K562 (cell line): ENCODE results near the gene STAP1. TPM values are rescaled to one million over a fixed set of nuclear protein-coding genes. Genes with fewer than 3 reads are reported as not detected.

Experiments used
- CBX3 ChIP-seq, 2 experiments: IDR thresholded peaks; 1 replicate in 1 of 2; 2 replicates in 1 of 2; pipeline ENCODE4 v1.6.1; 2012; ENCODE audit warnings: inconsistent platforms in 2 of 2, low read length in 2 of 2, borderline replicate concordance in 1 of 2, control low read depth in 1 of 2
- FIP1L1 ChIP-seq: fragments of 200-400 bp; formaldehyde crosslinking; IDR thresholded peaks from 2 replicates; pipeline ENCODE4 v1.6.1; 2018; ENCODE audit warnings: mild to moderate bottlenecking, low read depth, low read length; ENCODE audit not compliant: poor library complexity, severe bottlenecking
- FUS ChIP-seq: fragments of 200-400 bp; formaldehyde crosslinking; optimal IDR thresholded peaks from 2 replicates; pipeline ENCODE3; 2017; ENCODE audit warnings: low read depth, low read length
- HIVEP1 ChIP-seq: fragments of 250-450 bp; sonication (Bioruptor Pico); IDR thresholded peaks from 2 replicates; pipeline ENCODE4 v1.4.0; 2020; ENCODE audit warnings: mild to moderate bottlenecking
- HMG20B ChIP-seq: fragments of 250-450 bp; sonication (Bioruptor Pico); IDR thresholded peaks from 2 replicates; pipeline ENCODE4 v1.5.0; 2021; ENCODE audit warnings: mild to moderate bottlenecking
- HNRNPUL1 ChIP-seq: fragments of 200-400 bp; formaldehyde crosslinking; IDR thresholded peaks from 2 replicates; pipeline ENCODE4 v1.6.1; 2017; ENCODE audit warnings: low read length
- MAFF ChIP-seq: IDR thresholded peaks from 2 replicates; pipeline ENCODE4 v1.6.1; 2012; ENCODE audit warnings: low read length, improper control_type of control experiment
- NCOA2 ChIP-seq, 2 experiments: fragments of 450-650 bp; IDR thresholded peaks; 2 replicates each; pipeline ENCODE4 v1.6.1; 2018; ENCODE audit warnings: mild to moderate bottlenecking in 2 of 2, moderate library complexity in 1 of 2; ENCODE audit not compliant: partially characterized antibody in 2 of 2
- PHF8 ChIP-seq: fragments of 200-600 bp; sonication (generic); IDR thresholded peaks from 2 replicates; pipeline ENCODE4 v1.6.1; 2012; ENCODE audit warnings: mixed run types, mild to moderate bottlenecking, inconsistent platforms, low read length, moderate library complexity, borderline replicate concordance
- SRSF3 ChIP-seq: fragments of 200-400 bp; formaldehyde crosslinking; IDR thresholded peaks from 2 replicates; pipeline ENCODE4 v1.6.1; 2016; ENCODE audit warnings: mild to moderate bottlenecking, low read length, moderate library complexity; ENCODE audit not compliant: insufficient read depth
- THRA ChIP-seq: fragments of 450-650 bp; IDR thresholded peaks from 2 replicates; pipeline ENCODE4 v1.6.1; 2017; ENCODE audit warnings: mild to moderate bottlenecking, moderate library complexity
- XRCC4 ChIP-seq: IDR thresholded peaks from one replicate; pipeline ENCODE4 v1.6.1; 2011; ENCODE audit not compliant: insufficient read depth, insufficient read length; ENCODE audit errors: extremely low read depth
- ZNF175 ChIP-seq: fragments of 200-800 bp; sonication (Bioruptor generic); IDR thresholded peaks from 2 replicates; pipeline ENCODE4 v1.6.1; 2016; ENCODE audit warnings: low read depth, mild to moderate bottlenecking, missing genetic modification characterization, missing compliant biosample characterization
- ZNF239 ChIP-seq: fragments of 250-450 bp; sonication (Bioruptor Pico); IDR thresholded peaks from 2 replicates; pipeline ENCODE4 v1.4.0; 2020; ENCODE audit warnings: mild to moderate bottlenecking
- polyA plus RNA-seq, 8 experiments: library from polyadenylated mRNA; depleted of rRNA in 4 of 8; stranded (reverse) in 5 of 8; unstranded in 3 of 8; fragments of >200 nt; fragmentation: Nextera tagmentation in 2 of 8; fragmentation: Illumina TruSeq in 1 of 8; extraction: Ambion mirVana in 2 of 8; extraction: Trizol in 1 of 8; gene quantifications; 2 replicates each; pipeline versions ENCODE4 v1.2.1 to v1.2.3, GENCODE V29; 2011 to 2014; ENCODE audit warnings: inconsistent platforms in 1 of 8, missing spikeins in 1 of 8
- total RNA-seq, 7 experiments: library from RNA; depleted of rRNA in 6 of 7; stranded (reverse); fragments of >200 nt in 6 of 7; fragmentation: Illumina TruSeq in 2 of 7; extraction: Trizol in 2 of 7; gene quantifications; 2 replicates each; pipeline versions ENCODE4 v1.2.1 to v1.2.3, GENCODE V29; 2011 to 2021; ENCODE audit warnings: low replicate concordance in 1 of 7
- TF ChIP-seq, protein P1 (sequence below), 2 experiments: fragments of 450-650 bp; IDR thresholded peaks; 2 replicates each; pipeline ENCODE4 v1.6.1; 2018; ENCODE audit warnings: mild to moderate bottlenecking in 2 of 2, low read depth in 1 of 2; ENCODE audit not compliant: partially characterized antibody in 2 of 2
- TF ChIP-seq, protein P2 (sequence below): fragments of 450-650 bp; formaldehyde crosslinking; conservative IDR thresholded peaks from 2 replicates; pipeline ENCODE4 v1.4.0; 2022; ENCODE audit warnings: mild to moderate bottlenecking, missing genetic modification characterization
- TF ChIP-seq, protein P3 (sequence below): fragments of 450-650 bp; IDR thresholded peaks from 2 replicates; pipeline ENCODE4 v1.6.1; 2016; ENCODE audit warnings: missing biosample characterization, missing genetic modification characterization
- TF ChIP-seq, protein P4 (sequence below): conservative IDR thresholded peaks from 2 replicates; pipeline ENCODE4 v1.6.1; 2011; ENCODE audit warnings: low read depth, mild to moderate bottlenecking, low read length; ENCODE audit not compliant: control insufficient read depth

STAP1 gene
- total and polyA plus RNA-seq, 9 of the 15 experiments (the other 6 are each of a cell fraction or from before 2014, with no cell fraction given): 0.50 to 5.6 (median 1.4) TPM

- TF ChIP-seq XRCC4 (no peak), THRA (no peak), PHF8 (peak; percentile 9; the same call in 1 of the 2 replicates), FUS (no peak), MAFF (no peak), ZNF175 (CRISPR knock-in tag) (peak; percentile 55; the same call in 1 of the 2 replicates), HNRNPUL1 (no peak), ZNF239 (CRISPR knock-in tag) (no peak), NCOA2 (IDR thresholded peaks at IDR 0.05; ENCODE audit: partially characterized antibody in 2 of 2) (no peak), SRSF3 (no peak), FIP1L1 (no peak), HIVEP1 (CRISPR knock-in tag) (no peak), CBX3 (IDR thresholded peaks at IDR 0.05; ENCODE audit: borderline replicate concordance in 1 of 2, low read length in 2 of 2) (no peak), HMG20B (no peak)
- TF ChIP-seq, protein P1, sequence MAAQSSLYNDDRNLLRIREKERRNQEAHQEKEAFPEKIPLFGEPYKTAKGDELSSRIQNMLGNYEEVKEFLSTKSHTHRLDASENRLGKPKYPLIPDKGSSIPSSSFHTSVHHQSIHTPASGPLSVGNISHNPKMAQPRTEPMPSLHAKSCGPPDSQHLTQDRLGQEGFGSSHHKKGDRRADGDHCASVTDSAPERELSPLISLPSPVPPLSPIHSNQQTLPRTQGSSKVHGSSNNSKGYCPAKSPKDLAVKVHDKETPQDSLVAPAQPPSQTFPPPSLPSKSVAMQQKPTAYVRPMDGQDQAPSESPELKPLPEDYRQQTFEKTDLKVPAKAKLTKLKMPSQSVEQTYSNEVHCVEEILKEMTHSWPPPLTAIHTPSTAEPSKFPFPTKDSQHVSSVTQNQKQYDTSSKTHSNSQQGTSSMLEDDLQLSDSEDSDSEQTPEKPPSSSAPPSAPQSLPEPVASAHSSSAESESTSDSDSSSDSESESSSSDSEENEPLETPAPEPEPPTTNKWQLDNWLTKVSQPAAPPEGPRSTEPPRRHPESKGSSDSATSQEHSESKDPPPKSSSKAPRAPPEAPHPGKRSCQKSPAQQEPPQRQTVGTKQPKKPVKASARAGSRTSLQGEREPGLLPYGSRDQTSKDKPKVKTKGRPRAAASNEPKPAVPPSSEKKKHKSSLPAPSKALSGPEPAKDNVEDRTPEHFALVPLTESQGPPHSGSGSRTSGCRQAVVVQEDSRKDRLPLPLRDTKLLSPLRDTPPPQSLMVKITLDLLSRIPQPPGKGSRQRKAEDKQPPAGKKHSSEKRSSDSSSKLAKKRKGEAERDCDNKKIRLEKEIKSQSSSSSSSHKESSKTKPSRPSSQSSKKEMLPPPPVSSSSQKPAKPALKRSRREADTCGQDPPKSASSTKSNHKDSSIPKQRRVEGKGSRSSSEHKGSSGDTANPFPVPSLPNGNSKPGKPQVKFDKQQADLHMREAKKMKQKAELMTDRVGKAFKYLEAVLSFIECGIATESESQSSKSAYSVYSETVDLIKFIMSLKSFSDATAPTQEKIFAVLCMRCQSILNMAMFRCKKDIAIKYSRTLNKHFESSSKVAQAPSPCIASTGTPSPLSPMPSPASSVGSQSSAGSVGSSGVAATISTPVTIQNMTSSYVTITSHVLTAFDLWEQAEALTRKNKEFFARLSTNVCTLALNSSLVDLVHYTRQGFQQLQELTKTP (IDR thresholded peaks at IDR 0.05; ENCODE audit: low read depth in 1 of 2, partially characterized antibody in 2 of 2): peak in 1 of 2 experiments; percentile 56
- TF ChIP-seq, protein P2, sequence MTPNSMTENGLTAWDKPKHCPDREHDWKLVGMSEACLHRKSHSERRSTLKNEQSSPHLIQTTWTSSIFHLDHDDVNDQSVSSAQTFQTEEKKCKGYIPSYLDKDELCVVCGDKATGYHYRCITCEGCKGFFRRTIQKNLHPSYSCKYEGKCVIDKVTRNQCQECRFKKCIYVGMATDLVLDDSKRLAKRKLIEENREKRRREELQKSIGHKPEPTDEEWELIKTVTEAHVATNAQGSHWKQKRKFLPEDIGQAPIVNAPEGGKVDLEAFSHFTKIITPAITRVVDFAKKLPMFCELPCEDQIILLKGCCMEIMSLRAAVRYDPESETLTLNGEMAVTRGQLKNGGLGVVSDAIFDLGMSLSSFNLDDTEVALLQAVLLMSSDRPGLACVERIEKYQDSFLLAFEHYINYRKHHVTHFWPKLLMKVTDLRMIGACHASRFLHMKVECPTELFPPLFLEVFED: no peak
- TF ChIP-seq, protein P3, sequence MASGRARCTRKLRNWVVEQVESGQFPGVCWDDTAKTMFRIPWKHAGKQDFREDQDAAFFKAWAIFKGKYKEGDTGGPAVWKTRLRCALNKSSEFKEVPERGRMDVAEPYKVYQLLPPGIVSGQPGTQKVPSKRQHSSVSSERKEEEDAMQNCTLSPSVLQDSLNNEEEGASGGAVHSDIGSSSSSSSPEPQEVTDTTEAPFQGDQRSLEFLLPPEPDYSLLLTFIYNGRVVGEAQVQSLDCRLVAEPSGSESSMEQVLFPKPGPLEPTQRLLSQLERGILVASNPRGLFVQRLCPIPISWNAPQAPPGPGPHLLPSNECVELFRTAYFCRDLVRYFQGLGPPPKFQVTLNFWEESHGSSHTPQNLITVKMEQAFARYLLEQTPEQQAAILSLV (tag): no peak
- TF ChIP-seq, protein P4, sequence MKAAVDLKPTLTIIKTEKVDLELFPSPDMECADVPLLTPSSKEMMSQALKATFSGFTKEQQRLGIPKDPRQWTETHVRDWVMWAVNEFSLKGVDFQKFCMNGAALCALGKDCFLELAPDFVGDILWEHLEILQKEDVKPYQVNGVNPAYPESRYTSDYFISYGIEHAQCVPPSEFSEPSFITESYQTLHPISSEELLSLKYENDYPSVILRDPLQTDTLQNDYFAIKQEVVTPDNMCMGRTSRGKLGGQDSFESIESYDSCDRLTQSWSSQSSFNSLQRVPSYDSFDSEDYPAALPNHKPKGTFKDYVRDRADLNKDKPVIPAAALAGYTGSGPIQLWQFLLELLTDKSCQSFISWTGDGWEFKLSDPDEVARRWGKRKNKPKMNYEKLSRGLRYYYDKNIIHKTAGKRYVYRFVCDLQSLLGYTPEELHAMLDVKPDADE: no peak
Observed at GRCh38 chr4:67575232-67576058, 16.9 kb downstream of the STAP1 start (continued).
